Activated CD4-positive, alpha-beta T cell treated with anti-CD3 and anti-CD28 coated beads, Interleukin-2, amount 50 U/mL, for 16 hours (primary cell): ENCODE measurements around the gene TAGLN2.
A peak's percentile ranks its signal among the peaks of the same experiment; 100 is the strongest.

ENCODE experiments used
- DNase-seq: peaks from one replicate; pipeline ENCODE4 v3.0.0-alpha.2; 2020

TAGLN2 gene

GRCh38 chr1:159896546-159896930 is 28.8 kb downstream of the TAGLN2 start:
- no peak for DNase-seq

- no peak for DNase-seq
Measured at GRCh38 chr1:159895836-159896545, 29.3 kb downstream of the TAGLN2 start.

- no peak for DNase-seq
Measured at GRCh38 chr1:159895286-159895685, 30.0 kb downstream of the TAGLN2 start.

- no peak for DNase-seq
Measured at GRCh38 chr1:159892944-159893343, 32.4 kb downstream of the TAGLN2 start.

GRCh38 chr1:159891275-159892157 is 33.8 kb downstream of the TAGLN2 start:
- DNase-seq, result peak; percentile 82

- no peak for DNase-seq
Measured at GRCh38 chr1:159890390-159890789, 34.9 kb downstream of the TAGLN2 start.

- DNase-seq, result peak; percentile 28
Measured at GRCh38 chr1:159889821-159890252, 35.5 kb downstream of the TAGLN2 start.

- no peak for DNase-seq
Measured at GRCh38 chr1:159889202-159889601, 36.1 kb downstream of the TAGLN2 start.

GRCh38 chr1:159884296-159884695 is 41.0 kb downstream of the TAGLN2 start:
- no peak for DNase-seq

- DNase-seq, result no peak
Measured at GRCh38 chr1:159883134-159883533, 42.2 kb downstream of the TAGLN2 start.

- DNase-seq, result no peak
Measured at GRCh38 chr1:159882527-159882862, 42.8 kb downstream of the TAGLN2 start.

GRCh38 chr1:159881622-159882526 is 43.4 kb downstream of the TAGLN2 start:
- no peak for DNase-seq

GRCh38 chr1:159880430-159880829 is 44.9 kb downstream of the TAGLN2 start:
- DNase-seq, result no peak

GRCh38 chr1:159879977-159880376 is 45.3 kb downstream of the TAGLN2 start:
- peak; percentile 23 for DNase-seq

GRCh38 chr1:159879136-159879535 is 46.2 kb downstream of the TAGLN2 start:
- no peak for DNase-seq

GRCh38 chr1:159877695-159878444 is 47.4 kb downstream of the TAGLN2 start:
- no peak for DNase-seq

- no peak for DNase-seq
Measured at GRCh38 chr1:159873530-159874143, 51.7 kb downstream of the TAGLN2 start.

GRCh38 chr1:159872891-159873290 is 52.4 kb downstream of the TAGLN2 start:
- no peak for DNase-seq

- no peak for DNase-seq
Measured at GRCh38 chr1:159870704-159871103, 54.6 kb downstream of the TAGLN2 start.

- DNase-seq, result no peak
Measured at GRCh38 chr1:159869607-159870006, 55.7 kb downstream of the TAGLN2 start.

GRCh38 chr1:159869173-159869572 is 56.1 kb downstream of the TAGLN2 start:
- DNase-seq, result peak; percentile 24

GRCh38 chr1:159868766-159869165 is 56.5 kb downstream of the TAGLN2 start:
- DNase-seq, result no peak
